Inferior parietal cortex (tissue), 1 donor: ENCODE data around the gene SYCP2L.
"Not testable (repeated sequence)": the region's sequence is repeated elsewhere in the genome, so short reads cannot be mapped to it uniquely, and the experiment has no call there.

Experiments used
- DNase-seq: peaks from one replicate; pipeline ENCODE4 v3.0.0-alpha.2; 2016; ENCODE audit errors: extremely low spot score

SYCP2L gene

DNA sequence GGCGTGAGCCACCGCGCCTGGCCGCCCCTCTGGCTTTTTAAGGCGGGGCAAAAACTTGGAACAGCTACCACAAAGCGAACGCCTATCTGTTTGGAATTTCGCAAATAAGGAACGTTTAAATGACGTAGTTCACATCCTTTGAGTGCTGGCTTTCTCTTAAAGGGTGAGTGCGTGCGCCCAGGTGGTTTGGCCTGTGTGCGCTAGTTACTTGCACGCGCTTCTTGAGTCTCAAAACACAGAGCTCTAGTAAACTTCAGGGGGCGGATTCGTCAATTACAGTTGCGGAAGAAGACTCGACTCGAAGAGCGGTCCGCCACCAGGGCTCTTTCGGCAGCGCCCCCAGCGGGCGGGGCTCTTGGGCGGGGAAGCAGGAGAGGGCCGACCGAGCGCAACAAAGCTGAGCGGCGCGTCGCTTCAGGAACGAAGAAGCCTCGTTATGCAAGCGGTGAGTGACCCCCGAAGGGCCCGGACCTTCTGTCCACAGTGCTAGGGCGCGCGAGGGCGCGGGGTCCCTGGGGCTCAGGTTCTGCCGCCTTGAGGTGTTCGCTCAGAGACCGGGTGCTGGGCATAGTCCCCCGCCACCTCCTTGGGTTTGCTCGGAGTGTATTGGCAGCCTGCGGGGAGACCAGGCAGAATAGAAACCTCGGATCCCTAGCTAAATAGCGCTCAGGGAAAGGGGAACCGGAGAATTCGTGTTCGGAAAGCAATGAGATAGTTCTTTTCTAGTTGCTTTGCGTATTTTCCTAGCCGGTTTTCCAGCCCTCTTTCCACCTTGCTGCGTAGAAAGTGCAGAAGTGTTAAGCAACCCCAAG, at the start of gene SYCP2L:
TSS of gene SYCP2L (plus strand) at position 362 of the 812 bp plus-strand sequence. CDS start at position 437, 75 bp downstream.
- peak; percentile 29 for DNase-seq

DNA sequence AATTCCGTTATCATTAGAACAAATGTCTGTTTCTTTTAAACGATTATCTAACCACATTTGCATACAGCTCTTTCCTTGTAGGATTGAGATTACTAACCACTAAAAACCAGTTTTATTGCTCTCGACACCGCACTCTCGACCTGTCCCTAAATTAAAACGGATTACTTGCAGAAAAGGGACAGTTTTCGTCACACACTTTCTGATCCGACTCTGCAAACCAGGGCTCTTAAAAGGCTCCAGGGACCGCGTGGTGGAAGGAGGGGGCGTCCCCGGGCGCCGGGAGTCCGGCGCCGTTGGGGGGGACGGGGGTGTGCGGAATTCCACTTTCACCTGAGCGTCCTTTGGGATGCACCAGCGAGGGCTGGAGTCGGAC, 49.2 kb upstream of the SYCP2L start:
- peak; percentile 25 for DNase-seq

DNA sequence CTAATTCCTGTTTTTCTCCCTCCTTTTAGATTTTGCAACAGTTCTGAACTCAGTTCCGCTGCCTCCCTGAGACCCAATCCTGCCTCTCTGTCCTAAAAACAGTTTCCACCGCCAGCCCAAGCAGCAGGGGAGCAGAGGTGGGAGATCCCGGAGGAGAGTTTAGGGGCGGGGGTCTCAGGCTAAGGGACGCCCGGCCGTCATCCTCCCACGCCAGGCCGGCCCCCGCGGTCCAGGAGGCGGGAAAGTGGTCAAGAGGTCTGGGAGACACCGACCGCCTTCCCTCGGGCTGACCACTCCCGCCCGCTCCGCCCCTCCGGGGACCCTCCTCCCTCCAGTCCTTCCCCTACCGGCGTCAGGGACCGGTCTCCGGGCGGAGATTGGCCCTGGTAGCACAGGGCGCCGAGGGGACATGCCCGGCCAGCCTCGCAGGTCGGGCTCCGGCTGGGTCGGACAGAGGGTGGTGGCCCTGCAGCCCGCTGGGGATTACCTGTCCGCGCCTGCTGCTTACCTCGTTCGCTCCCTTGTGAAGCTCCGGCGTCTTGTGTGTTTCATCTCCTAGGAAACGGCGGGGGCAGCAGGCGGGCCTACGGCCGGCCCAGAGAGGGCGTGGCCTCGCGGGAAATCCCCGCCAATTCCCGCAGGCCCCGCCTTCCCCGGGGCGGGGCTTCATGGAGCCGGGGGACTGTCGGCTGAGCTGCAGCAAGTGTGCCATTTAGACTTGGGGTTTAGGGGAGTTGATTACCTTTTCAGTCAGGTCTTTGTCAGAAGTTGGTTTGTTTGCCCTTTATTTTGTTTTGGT, 48.7 kb upstream of the SYCP2L start, which contains the start of gene MAK:
TSS of gene MAK (minus strand) at position 545 of the 799 bp plus-strand sequence. CDS start 7,891 bp downstream, outside the sequence.
- DNase-seq: peak; percentile 84

DNA sequence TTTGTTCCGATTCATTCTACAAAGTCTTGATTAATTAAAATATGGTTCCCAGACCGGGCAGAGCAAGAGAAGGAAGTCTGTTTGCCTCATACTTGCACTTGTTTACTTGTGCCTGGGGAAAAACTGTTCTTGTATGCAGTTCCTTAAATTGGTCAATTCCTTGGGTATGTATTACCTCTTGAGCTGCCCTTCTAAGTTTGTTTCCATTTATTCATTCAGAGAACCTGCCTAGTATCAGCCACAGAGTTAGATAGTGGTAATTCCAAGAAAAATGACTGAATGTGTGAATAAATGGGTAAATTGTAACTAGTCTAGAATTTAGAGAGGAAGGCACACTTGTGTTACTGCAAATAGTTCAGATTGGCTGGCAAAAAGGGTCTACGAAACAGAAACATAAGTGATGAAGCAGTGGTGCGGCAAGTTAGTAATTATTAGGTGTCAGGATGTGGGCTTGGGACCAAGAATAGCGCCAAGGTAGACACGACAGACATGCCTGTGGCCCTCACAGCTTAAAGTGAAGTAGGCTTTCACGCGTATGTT, 48.0 kb upstream of the SYCP2L start:
- no peak for DNase-seq

DNA sequence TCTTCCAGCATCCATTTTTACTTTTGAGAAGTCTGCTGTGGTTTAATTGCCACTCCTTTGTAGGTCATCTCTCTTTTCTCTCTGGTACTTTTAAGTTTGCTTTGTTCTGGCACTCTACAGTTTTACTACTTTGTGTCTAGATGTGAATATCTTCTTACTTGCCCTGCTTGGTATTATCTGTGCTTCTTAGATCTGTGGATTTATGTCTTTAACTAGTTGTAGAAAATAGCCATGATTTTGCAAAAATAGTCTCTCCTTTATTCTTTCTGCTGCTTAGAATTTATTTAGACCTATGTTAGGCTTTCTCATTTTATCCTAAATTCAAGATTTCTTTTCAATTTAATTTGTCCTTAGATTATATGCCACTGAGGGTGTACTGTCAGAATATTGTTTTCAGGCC, 43.3 kb upstream of the SYCP2L start:
- DNase-seq: no peak

DNA sequence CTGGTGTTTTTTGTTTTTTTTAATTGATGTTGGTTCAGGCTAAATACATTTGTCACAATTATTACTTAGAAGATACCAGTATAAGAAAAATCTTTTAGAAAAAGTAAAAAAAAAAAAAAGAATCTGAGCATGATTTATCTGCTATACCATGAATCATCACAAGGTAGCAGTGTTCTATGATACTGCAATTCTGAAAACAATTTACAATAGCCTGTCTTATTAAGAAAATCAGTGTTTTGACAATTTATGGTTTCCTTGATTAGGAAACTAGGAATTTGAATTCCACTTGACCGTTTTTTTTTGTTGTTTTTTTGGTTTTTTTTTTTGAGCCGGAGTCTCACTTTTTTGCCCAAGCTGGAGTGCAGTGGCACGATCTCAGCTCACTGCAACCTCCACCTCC, 39.2 kb upstream of the SYCP2L start:
- no peak for DNase-seq

DNA sequence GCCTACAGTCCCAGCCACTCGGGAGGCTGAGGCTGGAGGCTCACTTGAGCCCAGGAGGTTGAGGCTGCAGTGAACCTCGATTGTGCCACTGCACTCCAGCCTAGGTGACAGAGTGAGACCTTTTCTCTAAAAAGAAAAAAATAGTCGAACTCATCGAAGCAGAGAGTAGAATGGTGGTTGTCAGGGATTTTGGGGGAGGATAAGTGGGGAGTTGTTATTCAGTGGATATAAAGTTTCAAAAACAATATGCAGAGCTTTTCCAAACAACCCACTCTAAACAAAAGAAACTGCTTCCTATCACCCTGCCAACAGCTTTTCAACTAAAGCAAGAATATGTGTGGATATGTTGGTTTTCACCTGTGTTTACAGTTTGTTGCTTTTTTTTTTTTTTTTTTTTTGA, 37.0 kb upstream of the SYCP2L start:
- no peak for DNase-seq

DNA sequence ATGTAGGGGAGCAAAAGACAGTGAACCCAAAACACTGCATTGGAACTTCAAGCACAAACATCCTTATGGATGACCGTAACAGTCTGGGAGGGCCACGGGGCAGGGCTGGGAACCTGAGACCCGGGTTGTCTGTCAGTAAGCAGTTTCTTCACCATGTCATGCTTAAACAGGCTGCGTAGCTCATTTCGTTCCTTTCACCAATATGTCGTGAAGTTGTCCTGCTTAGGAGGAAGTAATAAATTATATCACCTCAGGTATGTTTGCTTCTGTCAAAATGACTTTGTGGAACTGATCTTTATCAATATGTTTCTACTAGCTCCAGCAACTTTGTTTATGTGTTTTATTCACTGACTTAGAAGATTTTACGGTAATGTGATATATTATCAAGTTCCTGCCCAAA, 36.1 kb upstream of the SYCP2L start:
- DNase-seq: no peak

DNA sequence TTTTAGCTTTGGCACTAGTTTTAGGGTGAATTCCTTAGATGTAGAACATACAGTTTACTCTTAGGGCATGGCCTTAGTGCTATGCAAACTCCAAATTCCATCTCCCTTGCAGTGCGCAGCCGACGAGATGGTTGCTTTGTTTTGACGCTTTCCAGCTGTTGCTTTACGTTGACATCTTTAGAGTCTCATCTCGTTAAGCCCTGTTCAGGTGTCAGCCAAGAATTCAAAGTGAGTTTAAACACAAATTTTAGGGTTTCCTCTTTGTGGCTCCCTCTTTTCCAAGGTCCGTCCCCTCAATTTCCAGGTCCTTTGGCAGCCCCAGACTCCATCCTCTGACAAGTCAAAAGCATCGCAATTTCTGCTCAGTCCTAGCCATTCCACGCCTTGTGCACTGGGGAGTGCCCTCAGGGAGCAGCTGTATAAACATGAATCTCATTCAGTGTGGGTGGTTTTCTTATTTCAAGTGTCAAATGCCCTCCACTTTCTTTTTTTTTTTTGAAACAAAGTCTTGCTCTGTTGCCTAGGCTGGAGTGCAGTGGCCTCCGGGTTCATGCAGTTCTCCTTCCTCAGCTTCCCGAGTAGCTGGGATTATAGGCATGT, 34.4 kb upstream of the SYCP2L start:
- DNase-seq: no peak

DNA sequence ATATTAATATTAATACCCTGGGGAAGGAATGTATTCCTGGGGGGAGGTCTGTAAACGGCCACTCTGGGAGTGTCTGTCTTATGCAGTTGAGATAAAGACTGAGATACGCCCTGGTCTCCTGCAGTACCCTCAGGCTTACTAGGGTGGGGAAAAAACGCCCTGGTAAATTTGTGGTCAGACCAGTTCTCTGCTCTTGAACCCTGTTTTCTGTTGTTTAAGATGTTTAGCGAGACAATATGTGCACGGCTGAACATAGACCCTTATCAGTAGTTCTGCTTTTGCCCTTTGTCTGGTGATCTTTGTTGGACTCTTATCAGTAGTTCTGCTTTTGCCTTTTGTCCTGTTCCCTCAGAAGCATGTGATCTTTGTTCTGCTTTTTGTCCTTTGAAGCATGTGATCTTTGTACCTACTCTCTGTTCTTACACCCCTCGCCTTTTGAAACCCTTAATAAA, 33.0 kb upstream of the SYCP2L start:
- DNase-seq: not testable (repeated sequence)

DNA sequence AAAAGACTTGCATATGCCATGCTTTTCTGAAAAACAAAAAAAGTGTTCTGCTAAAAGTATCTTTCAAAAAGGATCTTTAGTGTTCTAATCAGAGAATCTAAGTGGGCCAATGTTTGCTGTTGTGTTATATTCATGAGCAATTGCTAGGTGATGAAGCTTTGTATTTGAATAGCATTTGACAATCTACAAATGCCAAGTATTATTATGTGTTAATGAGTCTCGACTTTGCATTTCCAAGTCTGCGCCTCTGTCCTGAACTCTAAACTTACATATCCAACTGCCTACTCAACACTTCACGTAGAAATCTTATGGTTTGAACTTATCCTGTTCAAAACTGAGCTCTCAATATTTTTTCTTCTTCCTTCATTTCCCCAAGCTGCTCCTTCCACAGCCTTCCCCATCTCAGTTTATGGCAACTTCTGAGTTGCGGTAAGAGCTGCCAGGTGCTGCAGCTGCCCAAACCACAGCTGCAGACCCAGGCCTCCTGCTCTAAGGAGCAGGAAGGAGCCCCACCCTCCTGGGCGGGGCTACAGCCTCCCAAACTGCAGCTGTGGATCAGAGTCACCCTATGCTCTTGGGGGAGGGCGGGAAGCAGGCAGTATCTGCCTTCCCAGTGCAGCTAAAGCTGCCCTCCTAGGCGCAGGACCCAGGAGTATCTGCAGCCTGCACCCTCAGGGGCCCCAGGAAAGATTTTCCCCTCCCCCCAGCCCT, 31.8 kb upstream of the SYCP2L start:
- DNase-seq: no peak

DNA sequence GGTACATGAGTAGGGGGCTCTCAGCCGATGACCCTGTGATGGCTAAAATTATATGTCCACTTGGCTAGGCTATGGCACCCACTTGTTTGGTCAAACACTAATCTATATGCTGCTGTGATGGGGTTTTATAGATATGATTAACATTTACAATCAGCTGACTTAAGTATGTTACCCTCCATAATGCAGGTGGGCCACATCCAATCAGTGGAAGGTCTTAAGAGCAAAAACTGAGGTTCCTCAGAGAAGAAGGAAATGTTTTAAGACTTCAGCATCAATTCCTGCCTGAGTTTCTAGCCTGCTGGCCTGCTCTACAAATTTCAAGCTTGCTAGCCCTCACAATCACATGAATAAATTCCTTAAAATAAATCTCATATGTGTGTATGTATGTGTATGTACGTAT, 29.6 kb upstream of the SYCP2L start:
- DNase-seq: no peak

DNA sequence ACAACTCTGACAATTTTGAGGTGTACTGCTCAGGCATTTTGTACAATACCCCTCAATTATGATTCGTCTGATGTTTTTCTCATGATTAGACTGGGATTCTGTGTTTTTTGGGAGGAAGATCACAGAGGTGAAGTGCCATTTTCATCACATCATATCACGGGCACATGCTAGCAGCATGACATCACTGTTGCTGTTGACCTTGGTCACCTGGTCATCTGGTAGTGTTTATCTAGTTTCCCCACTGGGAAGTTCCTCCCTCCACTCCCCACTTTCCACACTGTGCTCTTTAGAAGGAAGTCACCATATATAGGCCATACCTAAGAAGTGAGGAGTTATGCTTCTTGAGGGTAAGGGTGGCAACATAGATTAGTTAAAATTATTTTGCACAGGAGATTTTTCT, 25.8 kb upstream of the SYCP2L start:
- no peak for DNase-seq

DNA sequence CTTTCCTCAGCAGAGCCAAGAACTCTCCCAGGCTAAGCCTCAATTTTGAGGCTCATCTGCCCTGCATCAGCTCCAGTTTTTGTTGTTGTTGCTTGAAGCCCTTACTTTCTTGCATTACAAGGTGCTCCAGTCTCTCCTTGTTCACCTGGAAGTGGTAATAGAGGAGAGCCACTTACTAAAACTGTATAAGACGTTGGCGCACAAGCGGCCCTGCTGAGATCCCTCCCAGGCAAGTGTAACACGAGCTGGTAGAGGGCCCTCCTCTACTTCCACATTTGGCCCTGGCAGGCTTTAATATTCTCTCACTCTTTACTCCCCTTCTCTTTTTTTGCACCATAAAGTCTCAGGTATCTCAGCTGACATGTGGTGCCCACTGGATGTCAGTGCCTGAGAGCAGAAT, 24.5 kb upstream of the SYCP2L start:
- DNase-seq: no peak

DNA sequence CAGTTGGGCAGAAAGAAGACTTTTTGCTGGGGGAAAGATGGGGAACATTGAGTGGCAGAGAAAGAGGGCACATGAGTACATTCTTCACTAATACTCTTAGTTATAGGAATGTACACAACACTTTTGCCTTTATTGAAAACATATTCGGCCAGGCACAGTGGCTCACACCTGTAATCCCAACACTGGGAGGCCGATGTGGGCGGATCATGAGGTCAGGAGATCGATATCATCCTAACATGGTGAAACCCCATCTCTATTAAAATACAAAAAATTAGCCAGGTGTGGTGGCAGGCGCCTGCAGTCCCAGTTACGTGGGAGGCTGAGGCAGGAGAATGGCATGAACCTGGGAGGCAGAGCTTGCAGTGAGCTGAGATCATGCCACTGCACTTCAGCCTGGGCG, 23.8 kb upstream of the SYCP2L start:
- DNase-seq: not testable (repeated sequence)

DNA sequence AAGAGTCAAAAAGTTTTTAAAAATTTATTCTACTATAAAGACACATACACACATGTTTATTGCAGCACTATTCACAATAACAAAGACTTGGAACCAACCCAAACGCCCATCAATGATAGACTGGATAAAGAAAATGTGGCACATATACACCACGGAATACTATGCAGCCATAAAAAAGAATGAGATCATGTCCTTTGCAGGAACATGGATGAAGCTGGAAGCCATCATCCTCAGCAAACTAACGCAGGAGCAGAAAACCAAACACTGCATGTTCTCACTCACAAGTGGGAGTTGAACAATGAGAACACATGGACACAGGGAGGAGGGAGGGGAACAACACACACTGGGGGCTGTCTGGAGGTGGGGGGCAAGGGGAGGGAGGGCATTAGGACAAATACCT, 20.1 kb upstream of the SYCP2L start:
- DNase-seq: not testable (repeated sequence)

DNA sequence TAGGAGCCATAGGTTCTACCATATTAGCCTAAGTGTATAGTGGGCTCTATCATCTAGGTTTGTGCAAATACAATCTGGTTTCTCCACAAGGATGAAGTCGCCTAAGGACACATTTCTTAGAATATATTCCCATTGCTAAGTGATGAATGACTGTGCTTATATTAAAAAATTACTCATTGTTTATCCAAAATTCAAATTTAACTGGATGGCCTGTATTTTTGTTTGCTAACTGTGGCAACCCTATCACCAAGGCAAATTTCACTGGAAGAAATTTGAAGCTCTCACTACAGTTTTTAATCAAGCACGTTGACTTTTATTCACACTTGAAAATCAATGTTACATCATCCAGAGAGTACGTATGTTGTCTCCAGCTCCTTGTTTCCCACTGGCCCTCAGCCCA, 18.9 kb upstream of the SYCP2L start:
- DNase-seq: no peak

DNA sequence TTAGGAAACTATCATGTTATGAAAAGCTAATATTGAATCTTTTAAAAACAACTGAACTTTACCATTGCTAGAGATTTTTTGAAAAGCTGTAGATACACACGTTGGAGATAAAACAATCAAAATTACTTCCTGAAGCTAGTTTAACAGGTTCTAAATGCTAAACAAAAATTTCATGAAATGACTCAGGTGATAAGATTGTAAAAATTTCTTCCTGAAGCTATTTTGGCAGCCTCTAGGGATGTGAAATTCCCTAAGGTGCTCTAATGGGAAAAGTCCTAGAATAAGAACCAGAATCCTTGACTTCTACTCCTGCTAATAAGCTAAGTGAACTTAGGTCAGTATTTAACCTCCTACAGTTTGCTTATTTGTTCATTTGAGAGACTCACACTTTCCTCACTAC, 13.5 kb upstream of the SYCP2L start:
- DNase-seq: no peak

DNA sequence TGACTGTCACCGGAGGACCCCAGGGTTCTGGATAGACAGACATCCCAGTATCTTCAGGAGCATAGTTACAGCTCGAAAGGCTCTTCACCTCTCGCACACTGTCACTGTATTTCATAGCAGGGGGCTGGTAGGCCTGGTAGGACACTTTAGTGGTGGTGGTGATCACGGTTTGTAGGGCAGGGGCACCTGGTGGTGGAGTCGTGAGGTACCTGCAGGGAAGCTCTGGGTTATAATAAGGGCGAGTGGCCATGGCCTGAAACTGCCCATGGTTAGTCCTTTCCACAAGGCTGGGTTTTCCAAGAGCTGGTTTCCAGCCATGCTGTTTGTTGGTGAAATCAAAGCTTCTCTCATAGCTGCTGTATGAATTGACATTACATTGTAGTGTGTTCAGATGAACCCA, 12.6 kb upstream of the SYCP2L start:
- no peak for DNase-seq

DNA sequence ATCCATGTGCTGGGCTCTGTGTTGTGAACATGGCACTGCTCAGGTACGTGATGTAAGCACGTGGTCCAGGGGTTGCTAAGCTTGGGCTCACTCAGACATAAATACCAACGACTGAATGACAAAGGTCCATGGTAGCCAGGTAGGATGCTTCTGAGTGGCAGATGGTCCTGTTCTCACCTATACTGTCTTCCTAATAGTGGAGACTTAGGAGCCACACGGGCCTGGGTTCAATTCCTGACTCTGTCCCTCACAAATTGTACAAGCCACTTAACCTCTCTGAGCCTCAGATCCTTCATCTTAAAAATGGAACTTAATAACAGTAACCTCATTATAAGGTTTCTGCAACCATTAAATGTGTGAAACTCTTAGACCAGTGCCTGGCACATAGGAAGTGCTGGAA, 11.8 kb upstream of the SYCP2L start:
- no peak for DNase-seq

DNA sequence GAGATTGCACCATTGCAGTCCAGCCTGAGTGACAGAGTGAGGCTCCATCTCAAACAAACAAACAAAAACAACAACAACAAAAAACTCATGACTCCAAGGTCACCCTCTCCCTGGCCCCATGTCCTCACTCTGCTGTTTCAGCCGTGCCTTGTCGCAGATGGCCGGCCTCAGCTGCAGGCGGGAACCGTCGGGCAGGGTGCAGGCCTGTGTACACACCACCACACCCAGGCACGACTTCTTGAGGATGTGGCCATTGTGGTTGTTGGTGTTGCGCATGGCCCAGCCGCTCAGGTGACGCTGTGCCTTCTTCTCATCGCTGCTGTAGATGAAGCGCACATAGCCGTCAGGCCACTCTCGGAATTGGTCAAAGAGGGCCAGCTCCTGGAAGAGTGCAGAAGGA, 9.8 kb upstream of the SYCP2L start:
- DNase-seq: no peak

DNA sequence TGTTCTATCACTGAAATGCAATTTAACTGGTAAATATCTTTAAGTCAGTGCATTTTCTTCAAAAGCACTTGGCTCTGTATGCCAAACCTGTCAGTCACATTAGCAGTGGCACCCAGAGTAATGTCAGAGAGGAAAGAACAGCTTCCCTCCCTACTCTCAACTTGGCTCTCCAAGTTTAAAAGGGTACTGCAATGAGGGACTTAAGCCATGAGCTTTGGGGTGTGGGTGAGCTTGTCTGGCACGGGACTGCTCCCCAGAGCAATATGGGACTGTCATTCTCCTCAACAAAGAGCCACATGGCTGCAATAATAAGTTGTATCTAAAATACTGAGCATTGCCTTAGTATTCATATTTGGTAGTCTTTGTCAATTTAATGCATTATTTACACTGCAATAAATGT, 9.0 kb upstream of the SYCP2L start:
- no peak for DNase-seq
